PFSK-1 (cell line): ENCODE results near the gene ACOT6.

Experiments used
- FOXP2 ChIP-seq: optimal IDR thresholded peaks from 2 replicates; pipeline ENCODE3; 2011; ENCODE audit warnings: borderline replicate concordance, control low read depth, inconsistent platforms; ENCODE audit not compliant: insufficient read depth; ENCODE audit errors: extremely low read length, extremely low read depth
- POLR2AphosphoS5 ChIP-seq: IDR thresholded peaks from 2 replicates; pipeline ENCODE4 v1.6.1; 2012; ENCODE audit warnings: low read depth, mild to moderate bottlenecking, control low read depth, low read length, moderate library complexity
- REST ChIP-seq, 2 experiments: IDR thresholded peaks; 2 replicates each; pipeline versions ENCODE4 v1.6.1 to v1.8.0; 2011 to 2012; ENCODE audit warnings: low read depth in 2 of 2, low read length in 2 of 2, control low read depth in 1 of 2, inconsistent platforms in 1 of 2, mild to moderate bottlenecking in 1 of 2, moderate library complexity in 1 of 2; ENCODE audit not compliant: insufficient read depth in 1 of 2
- SIN3A ChIP-seq: IDR thresholded peaks from 2 replicates; pipeline ENCODE4 v1.6.1; 2012; ENCODE audit warnings: mild to moderate bottlenecking, low read length, moderate library complexity, borderline replicate concordance; ENCODE audit not compliant: insufficient read depth
- TAF1 ChIP-seq: IDR thresholded peaks from 2 replicates; pipeline ENCODE4 v1.6.1; 2012; ENCODE audit warnings: low read length, control low read depth, borderline replicate concordance; ENCODE audit not compliant: insufficient read depth

Gene ACOT6

GRCh38 chr14:73634011-73634833, 21.9 kb downstream of the ACOT6 start:
- TF ChIP-seq SIN3A = no peak
- TF ChIP-seq FOXP2 = no peak
- TF ChIP-seq REST (IDR thresholded peaks at IDR 0.05; ENCODE audit: insufficient read depth in 1 of 2, low read depth in 2 of 2, low read length in 2 of 2) = no peak
- TF ChIP-seq TAF1 = no peak
- TF ChIP-seq POLR2AphosphoS5 = no peak

- no peak for TF ChIP-seq POLR2AphosphoS5
These were observed 25.5 kb downstream of the ACOT6 start for GRCh38 chr14:73637830-73638229.

- no peak for TF ChIP-seq REST (IDR thresholded peaks at IDR 0.05; ENCODE audit: insufficient read depth in 1 of 2, low read depth in 2 of 2, low read length in 2 of 2)
These were observed 28.6 kb downstream of the ACOT6 start for GRCh38 chr14:73640796-73641365.

GRCh38 chr14:73644531-73645247, 32.4 kb downstream of the ACOT6 start, which contains the start of gene DNAL1:
Gene DNAL1, plus strand, starts transcription at chr14:73644986. Its CDS starts 54 bp downstream, at chr14:73645040.
- TF ChIP-seq REST (IDR thresholded peaks at IDR 0.05; ENCODE audit: insufficient read depth in 1 of 2, low read depth in 2 of 2, low read length in 2 of 2) (no peak), FOXP2 (peak; percentile 30), TAF1 (no peak), SIN3A (0 out of 2 replicates have a peak, but pooled peaks have one; percentile 23), POLR2AphosphoS5 (peak; percentile 85)

GRCh38 chr14:73645248-73645610, 32.9 kb downstream of the ACOT6 start:
- no peak for TF ChIP-seq FOXP2
- no peak for TF ChIP-seq POLR2AphosphoS5
- no peak for TF ChIP-seq REST (IDR thresholded peaks at IDR 0.05; ENCODE audit: insufficient read depth in 1 of 2, low read depth in 2 of 2, low read length in 2 of 2)
- TF ChIP-seq SIN3A = no peak
- no peak for TF ChIP-seq TAF1
